SU-DHL-6 (cell line): ENCODE measurements around the gene DTNA.

ENCODE experiments used
- CTCF ChIP-seq: fragments of 200-600 bp; sonication (generic); IDR thresholded peaks from one replicate; pipeline ENCODE4 v1.5.1; 2017; ENCODE audit warnings: antibody characterized with exemption, mild to moderate bottlenecking, low read length, moderate library complexity; ENCODE audit not compliant: insufficient read depth, poor library complexity, severe bottlenecking
- EZH2phosphoT487 ChIP-seq: fragments of 200-600 bp; sonication (generic), shearing (Covaris generic); conservative IDR thresholded peaks from 2 replicates; pipeline ENCODE4 v1.6.1; 2018; ENCODE audit warnings: mild to moderate bottlenecking, antibody characterized with exemption, low read length, moderate library complexity, mixed read lengths

GRCh38 chr18:34918856-34919255 is 208.8 kb downstream of the DTNA start:
- TF ChIP-seq CTCF = no peak
- TF ChIP-seq EZH2phosphoT487 = no peak
